ENCODE results near the gene GLDN. TPM values are rescaled to one million over a fixed set of nuclear protein-coding genes. Genes with fewer than 3 reads are reported as not detected.
A peak's percentile ranks its signal among the peaks of the same experiment; 100 is the strongest.

Gene GLDN
- total and polyA plus RNA-seq, 2 experiments from 2014 or later, result 0.29 to 2.8 TPM

- H3K27me3 ChIP-seq (replicated peaks; ENCODE audit: insufficient read depth), result no peaks in the 10 kb centered on the region
- H3K9ac ChIP-seq, result peak overlapping the region; percentile 14
- no peak overlapping the region for H3K4me3 ChIP-seq
- in situ Hi-C loops (cut with MboI), result no loop called here
- TF ChIP-seq EZH2 (IDR thresholded peaks at IDR 0.05; ENCODE audit: insufficient read depth, poor library complexity, severe bottlenecking) (no peak), EZH2phosphoT487 (IDR thresholded peaks at IDR 0.05; ENCODE audit: insufficient read depth, low read depth) (no peak)
- 36 to 38% methylated on average over 10 of the region's 10 CpGs for WGBS, 2 experiments (ENCODE audit: low coverage in 1 of 2, low lambda C conversion rate in 2 of 2, missing lambda C conversion rate in 2 of 2)
- peaks cover 35% of the 10 kb centered on the region for H3K4me1 ChIP-seq (ENCODE audit: insufficient read depth)
- no peaks in the 10 kb centered on the region for H3K36me3 ChIP-seq (ENCODE audit: low read depth)
- no peaks in the 10 kb centered on the region for H3K9me3 ChIP-seq (ENCODE audit: low read depth)
- no peaks in the 10 kb centered on the region for H4K20me1 ChIP-seq (ENCODE audit: insufficient read depth)
- peak overlapping the region; percentile 38 for H2AFZ ChIP-seq
- H3K4me2 ChIP-seq (ENCODE audit: unreplicated experiment), result peak overlapping the region; percentile 49
- no peaks in the 10 kb centered on the region for H3K79me2 ChIP-seq (ENCODE audit: insufficient read depth)
- peak; percentile 68 for DNase-seq
- no peaks in the 10 kb centered on the region for H3K9me2 ChIP-seq (ENCODE audit: insufficient read depth)
- H3K27ac ChIP-seq, result peak overlapping the region; percentile 42
- peaks cover 37% of the 10 kb centered on the region for H3F3A ChIP-seq (ENCODE audit: insufficient read depth)
Measured at GRCh38 chr15:51367322-51367976, 26.0 kb downstream of the GLDN start.

- Histone ChIP-seq H3K4me2 (ENCODE audit: unreplicated experiment) (peak overlapping the region; percentile 3), H4K20me1 (ENCODE audit: insufficient read depth) (no peaks in the 10 kb centered on the region), H3F3A (ENCODE audit: insufficient read depth) (peaks cover 37% of the 10 kb centered on the region), H3K27ac (peak overlapping the region; percentile 79), H3K9ac (peak overlapping the region; percentile 36; the same call in 1 of the 2 replicates), H3K79me2 (ENCODE audit: insufficient read depth) (no peaks in the 10 kb centered on the region), H3K9me3 (ENCODE audit: low read depth) (no peaks in the 10 kb centered on the region), H3K9me2 (ENCODE audit: insufficient read depth) (no peaks in the 10 kb centered on the region), H3K36me3 (ENCODE audit: low read depth) (no peaks in the 10 kb centered on the region), H3K4me1 (ENCODE audit: insufficient read depth) (peaks cover 35% of the 10 kb centered on the region), H3K27me3 (replicated peaks; ENCODE audit: insufficient read depth) (no peaks in the 10 kb centered on the region), H3K4me3 (no peak overlapping the region), H2AFZ (peak overlapping the region; percentile 29; the same call in 1 of the 2 replicates)
- in situ Hi-C loops (cut with MboI), result no loop called here
- DNase-seq, result peak; percentile 44
- WGBS, 2 experiments (ENCODE audit: low coverage in 1 of 2, low lambda C conversion rate in 2 of 2, missing lambda C conversion rate in 2 of 2), result 22% methylated on average over 6 of the region's 6 CpGs
- no peak for TF ChIP-seq EZH2phosphoT487 (IDR thresholded peaks at IDR 0.05; ENCODE audit: insufficient read depth, low read depth)
- no peak for TF ChIP-seq EZH2 (IDR thresholded peaks at IDR 0.05; ENCODE audit: insufficient read depth, poor library complexity, severe bottlenecking)
Measured at GRCh38 chr15:51368307-51368706, 26.9 kb downstream of the GLDN start.

- Histone ChIP-seq H3K79me2 (ENCODE audit: insufficient read depth) (no peaks in the 10 kb centered on the region), H3K9me2 (ENCODE audit: insufficient read depth) (no peaks in the 10 kb centered on the region), H2AFZ (peak overlapping the region; percentile 43), H3F3A (ENCODE audit: insufficient read depth) (peaks cover 37% of the 10 kb centered on the region), H3K4me2 (ENCODE audit: unreplicated experiment) (peak overlapping the region; percentile 3), H4K20me1 (ENCODE audit: insufficient read depth) (no peaks in the 10 kb centered on the region), H3K27ac (peak overlapping the region; percentile 79), H3K4me3 (no peak overlapping the region), H3K27me3 (replicated peaks; ENCODE audit: insufficient read depth) (no peaks in the 10 kb centered on the region), H3K36me3 (ENCODE audit: low read depth) (no peaks in the 10 kb centered on the region), H3K9ac (peak overlapping the region; percentile 36), H3K4me1 (ENCODE audit: insufficient read depth) (peaks cover 35% of the 10 kb centered on the region), H3K9me3 (ENCODE audit: low read depth) (no peaks in the 10 kb centered on the region)
- TF ChIP-seq EZH2phosphoT487 (IDR thresholded peaks at IDR 0.05; ENCODE audit: insufficient read depth, low read depth) (0 out of 2 replicates have a peak, but pooled peaks have one; percentile 32), EZH2 (IDR thresholded peaks at IDR 0.05; ENCODE audit: insufficient read depth, poor library complexity, severe bottlenecking) (no peak)
- in situ Hi-C loops (cut with MboI), result no loop called here
- DNase-seq, result peak; percentile 69
- 31 to 34% methylated on average over 3 of the region's 3 CpGs for WGBS, 2 experiments (ENCODE audit: low coverage in 1 of 2, low lambda C conversion rate in 2 of 2, missing lambda C conversion rate in 2 of 2)
Measured at GRCh38 chr15:51368751-51369450, 27.4 kb downstream of the GLDN start.

DNA sequence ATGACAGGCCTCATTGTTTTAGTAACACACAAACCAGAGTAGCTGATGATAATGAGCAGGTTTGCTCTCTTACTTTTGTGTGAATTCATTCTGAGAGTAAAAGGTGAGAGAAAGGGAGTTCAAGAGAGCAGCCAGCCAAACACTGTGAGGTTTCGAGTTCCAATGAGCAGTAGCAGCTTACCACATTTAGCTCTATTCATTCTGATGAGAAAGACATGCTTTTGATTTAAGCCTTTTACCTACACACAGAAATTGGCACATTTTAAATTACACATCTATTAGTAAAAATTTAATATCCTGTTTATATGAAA lies 28.0 kb downstream of the GLDN start:
- peaks cover 37% of the 10 kb centered on the region for H3F3A ChIP-seq (ENCODE audit: insufficient read depth)
- no peaks in the 10 kb centered on the region for H3K79me2 ChIP-seq (ENCODE audit: insufficient read depth)
- no peaks in the 10 kb centered on the region for H3K9me3 ChIP-seq (ENCODE audit: low read depth)
- peaks cover 35% of the 10 kb centered on the region for H3K4me1 ChIP-seq (ENCODE audit: insufficient read depth)
- 81 to 90% methylated on average over 1 of the region's 1 CpG for WGBS, 2 experiments (ENCODE audit: low coverage in 1 of 2, low lambda C conversion rate in 2 of 2, missing lambda C conversion rate in 2 of 2)
- H3K27ac ChIP-seq, result peak overlapping the region; percentile 79
- DNase-seq, result no peak
- H3K27me3 ChIP-seq (replicated peaks; ENCODE audit: insufficient read depth), result no peaks in the 10 kb centered on the region
- H3K9ac ChIP-seq, result peak overlapping the region; percentile 36
- no peaks in the 10 kb centered on the region for H4K20me1 ChIP-seq (ENCODE audit: insufficient read depth)
- TF ChIP-seq EZH2phosphoT487 (IDR thresholded peaks at IDR 0.05; ENCODE audit: insufficient read depth, low read depth) (no peak), EZH2 (IDR thresholded peaks at IDR 0.05; ENCODE audit: insufficient read depth, poor library complexity, severe bottlenecking) (no peak)
- no peaks in the 10 kb centered on the region for H3K9me2 ChIP-seq (ENCODE audit: insufficient read depth)
- H3K4me3 ChIP-seq, result no peak overlapping the region
- H3K4me2 ChIP-seq (ENCODE audit: unreplicated experiment), result peak overlapping the region; percentile 3
- H3K36me3 ChIP-seq (ENCODE audit: low read depth), result no peaks in the 10 kb centered on the region
- peak overlapping the region; percentile 43; the same call in 1 of the 2 replicates for H2AFZ ChIP-seq
- in situ Hi-C loops (cut with MboI), result no loop called here

All from GM23248 (cell line).